Measurements from ENCODE around the gene NIF3L1. TPM values are rescaled to one million over a fixed set of nuclear protein-coding genes. Genes with fewer than 3 reads are reported as not detected.

Gene NIF3L1
- total RNA-seq, 1 experiment from 2014 or later, result 45.6 TPM

GRCh38 chr2:200913654-200914053 lies 24.5 kb downstream of the NIF3L1 start:
- H3K27me3 ChIP-seq (ENCODE audit: insufficient read depth, low read depth), result no peaks in the 10 kb centered on the region
- H3F3A ChIP-seq (ENCODE audit: insufficient read depth, low read depth), result peaks cover 23% of the 10 kb centered on the region; the same call in 1 of the 2 replicates
- H3K36me3 ChIP-seq (ENCODE audit: low read depth), result peaks cover 10% of the 10 kb centered on the region; the same call in 1 of the 2 replicates
- no peak for DNase-seq
- no peaks in the 10 kb centered on the region for H3K9me3 ChIP-seq (ENCODE audit: insufficient read depth, low read depth)
- no peaks in the 10 kb centered on the region for H3K4me1 ChIP-seq (replicated peaks; ENCODE audit: insufficient read depth)
- no peaks in the 10 kb centered on the region for H3K9me2 ChIP-seq (ENCODE audit: insufficient read depth)
- no peak overlapping the region for H2AFZ ChIP-seq
- no peak overlapping the region for H3K4me2 ChIP-seq
- POLR2A ChIA-PET (ENCODE audit: unreplicated experiment), result no interaction called here
- no peak for TF ChIP-seq CTCF (conservative IDR thresholded peaks at IDR 0.05)
- TF ChIP-seq EZH2 (IDR thresholded peaks at IDR 0.05; ENCODE audit: low read depth), result no peak
- no peak overlapping the region for H3K27ac ChIP-seq
- H4K20me1 ChIP-seq (ENCODE audit: insufficient read depth), result no peaks in the 10 kb centered on the region
- BruUV-seq (replicated peaks), result no TSS peak
- no peak overlapping the region for H3K4me3 ChIP-seq
- intact Hi-C loops (cut with micrococcal nuclease; ENCODE audit: unreplicated experiment), result no loop called here
- CTCF ChIA-PET, result no interaction called here
- no peaks in the 10 kb centered on the region for H3K79me2 ChIP-seq (ENCODE audit: low read depth)

- Histone ChIP-seq H4K20me1 (ENCODE audit: insufficient read depth) (no peaks in the 10 kb centered on the region), H3K27me3 (ENCODE audit: insufficient read depth, low read depth) (no peaks in the 10 kb centered on the region), H3K27ac (no peak overlapping the region), H3F3A (ENCODE audit: insufficient read depth, low read depth) (no peaks in the 10 kb centered on the region; the same call in 1 of the 2 replicates), H3K4me3 (no peak overlapping the region), H3K36me3 (ENCODE audit: low read depth) (peaks cover 19% of the 10 kb centered on the region), H3K9me3 (ENCODE audit: insufficient read depth, low read depth) (no peaks in the 10 kb centered on the region), H3K9me2 (ENCODE audit: insufficient read depth) (no peaks in the 10 kb centered on the region), H3K79me2 (ENCODE audit: low read depth) (no peaks in the 10 kb centered on the region), H3K4me2 (no peak overlapping the region), H2AFZ (no peak overlapping the region), H3K4me1 (replicated peaks; ENCODE audit: insufficient read depth) (no peaks in the 10 kb centered on the region)
- intact Hi-C loops (cut with micrococcal nuclease; ENCODE audit: unreplicated experiment), result no loop called here
- ChIA-PET CTCF (no interaction called here), POLR2A (ENCODE audit: unreplicated experiment) (no interaction called here)
- TF ChIP-seq EZH2 (IDR thresholded peaks at IDR 0.05; ENCODE audit: low read depth) (no peak), CTCF (conservative IDR thresholded peaks at IDR 0.05) (no peak)
- DNase-seq, result no peak
- no TSS peak for BruUV-seq (replicated peaks)
Observed at GRCh38 chr2:200922439-200922838, 33.3 kb downstream of the NIF3L1 start.

- ChIA-PET CTCF (interaction anchor here (0.7 kb wide), 1 partner anchor 139 kb away, joined by 4 read pairs; no protein-coding TSS in a partner anchor), POLR2A (ENCODE audit: unreplicated experiment) (no interaction called here)
- Histone ChIP-seq H3K36me3 (ENCODE audit: low read depth) (peaks cover 16% of the 10 kb centered on the region; the same call in 1 of the 2 replicates), H3K27ac (no peak overlapping the region), H3K4me1 (replicated peaks; ENCODE audit: insufficient read depth) (no peaks in the 10 kb centered on the region), H3K79me2 (ENCODE audit: low read depth) (no peaks in the 10 kb centered on the region), H3F3A (ENCODE audit: insufficient read depth, low read depth) (no peaks in the 10 kb centered on the region), H2AFZ (no peak overlapping the region), H4K20me1 (ENCODE audit: insufficient read depth) (no peaks in the 10 kb centered on the region), H3K9me3 (ENCODE audit: insufficient read depth, low read depth) (no peaks in the 10 kb centered on the region), H3K27me3 (ENCODE audit: insufficient read depth, low read depth) (no peaks in the 10 kb centered on the region), H3K4me3 (no peak overlapping the region), H3K9me2 (ENCODE audit: insufficient read depth) (no peaks in the 10 kb centered on the region), H3K4me2 (no peak overlapping the region)
- intact Hi-C loops (cut with micrococcal nuclease; ENCODE audit: unreplicated experiment), result no loop called here
- TF ChIP-seq EZH2 (IDR thresholded peaks at IDR 0.05; ENCODE audit: low read depth) (no peak), CTCF (conservative IDR thresholded peaks at IDR 0.05) (no peak)
- no TSS peak for BruUV-seq (replicated peaks)
- DNase-seq, result no peak
Observed at GRCh38 chr2:200929334-200930249, 40.4 kb downstream of the NIF3L1 start.
